Sigmoid colon (tissue), 4 donors: ENCODE data around the gene KSR1.
"Not testable (repeated sequence)": the region's sequence is repeated elsewhere in the genome, so short reads cannot be mapped to it uniquely, and the experiment has no call there.

Experiments used
- EP300 ChIP-seq, 4 donors: sonication (generic); formaldehyde crosslinking; IDR thresholded peaks; one replicate each; pipeline ENCODE4 v1.6.1; 2017; ENCODE audit warnings: antibody characterized with exemption in 4 of 4
- POLR2A ChIP-seq, 2 donors: fragments of 450-650 bp; IDR thresholded peaks; one replicate each; pipeline ENCODE4 v1.6.1; 2016; ENCODE audit warnings: antibody characterized with exemption in 2 of 2, mild to moderate bottlenecking in 2 of 2, moderate library complexity in 2 of 2
- TF ChIP-seq, protein P1 (sequence below), 4 experiments: fragments of 450-650 bp in 3 of 4; fragments of 200-600 bp in 1 of 4; IDR thresholded peaks; one replicate each; pipeline ENCODE4 v1.5.1; 2016 to 2019; ENCODE audit warnings: antibody characterized with exemption in 4 of 4, mild to moderate bottlenecking in 3 of 4, moderate library complexity in 2 of 4

DNA sequence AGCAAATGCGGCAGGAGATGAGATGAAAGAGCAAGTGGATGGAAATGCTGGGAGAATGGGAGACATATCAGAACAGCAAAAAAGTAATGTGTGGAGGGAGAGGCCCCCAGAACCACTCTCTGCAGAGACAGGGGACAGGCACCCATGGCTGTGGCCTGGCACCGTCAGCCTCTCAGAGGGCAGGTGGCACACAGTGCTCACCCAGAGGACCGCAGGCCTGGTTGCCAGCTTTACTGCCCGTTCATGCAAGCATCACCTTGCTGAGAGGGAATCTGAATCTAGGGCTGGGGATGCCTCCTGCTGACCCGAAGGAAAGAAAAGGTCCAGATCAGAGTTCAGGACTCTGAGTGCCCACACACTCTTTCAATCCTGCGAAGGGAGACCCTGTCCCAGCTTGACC, 34.6 kb upstream of the KSR1 start:
- not testable (repeated sequence) for TF ChIP-seq POLR2A, EP300 (IDR thresholded peaks at IDR 0.05)
- TF ChIP-seq, protein P1, sequence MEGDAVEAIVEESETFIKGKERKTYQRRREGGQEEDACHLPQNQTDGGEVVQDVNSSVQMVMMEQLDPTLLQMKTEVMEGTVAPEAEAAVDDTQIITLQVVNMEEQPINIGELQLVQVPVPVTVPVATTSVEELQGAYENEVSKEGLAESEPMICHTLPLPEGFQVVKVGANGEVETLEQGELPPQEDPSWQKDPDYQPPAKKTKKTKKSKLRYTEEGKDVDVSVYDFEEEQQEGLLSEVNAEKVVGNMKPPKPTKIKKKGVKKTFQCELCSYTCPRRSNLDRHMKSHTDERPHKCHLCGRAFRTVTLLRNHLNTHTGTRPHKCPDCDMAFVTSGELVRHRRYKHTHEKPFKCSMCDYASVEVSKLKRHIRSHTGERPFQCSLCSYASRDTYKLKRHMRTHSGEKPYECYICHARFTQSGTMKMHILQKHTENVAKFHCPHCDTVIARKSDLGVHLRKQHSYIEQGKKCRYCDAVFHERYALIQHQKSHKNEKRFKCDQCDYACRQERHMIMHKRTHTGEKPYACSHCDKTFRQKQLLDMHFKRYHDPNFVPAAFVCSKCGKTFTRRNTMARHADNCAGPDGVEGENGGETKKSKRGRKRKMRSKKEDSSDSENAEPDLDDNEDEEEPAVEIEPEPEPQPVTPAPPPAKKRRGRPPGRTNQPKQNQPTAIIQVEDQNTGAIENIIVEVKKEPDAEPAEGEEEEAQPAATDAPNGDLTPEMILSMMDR (IDR thresholded peaks at IDR 0.05) = not testable (repeated sequence)
